Lower leg skin (tissue), 4 donors: Measurements from ENCODE around the gene EXO1. TPM values are rescaled to one million over a fixed set of nuclear protein-coding genes. Genes with fewer than 3 reads are reported as not detected.

Experiments used
- DNase-seq, 2 donors: peaks; one replicate each; pipeline ENCODE4 v3.0.0-alpha.2; 2019; ENCODE audit warnings: low spot score in 2 of 2
- H3K4me3 ChIP-seq: fragments of 200-600 bp; sonication (generic); 2 replicates; pipeline ENCODE4 v1.5.1; 2017; ENCODE audit warnings: mild to moderate bottlenecking, low read depth; ENCODE audit not compliant: poor library complexity, severe bottlenecking
- CTCF ChIP-seq, 3 donors: fragments of 450-650 bp; IDR thresholded peaks; one replicate each; pipeline ENCODE4 v1.5.1; 2016; ENCODE audit warnings: antibody characterized with exemption in 3 of 3, mild to moderate bottlenecking in 3 of 3, moderate library complexity in 2 of 3
- POLR2A ChIP-seq, 2 donors: fragments of 450-650 bp; IDR thresholded peaks; one replicate each; pipeline ENCODE4 v1.6.1; 2016 to 2017; ENCODE audit warnings: antibody characterized with exemption in 2 of 2, mild to moderate bottlenecking in 1 of 2, moderate library complexity in 1 of 2
- WGBS, 2 donors: methylation state at CpG; one replicate each; pipeline ENCODE4 v1.1.5; 2018; 5-methylcytosine and 5-hydroxymethylcytosine counted together
- intact Hi-C: fragments of 100-400 bp; cut with DNase I; formaldehyde crosslinking; loops from one replicate; pipeline ENCODE4 v1.15.0; 2023; ENCODE audit warnings: low total_unique reads
- total RNA-seq, 4 donors: library from RNA; depleted of rRNA; stranded (reverse); fragments of >200 nt; gene quantifications; one replicate each; pipeline ENCODE4 v1.1.0, GENCODE V29; 2016

Gene EXO1
- total RNA-seq, 4 donors from 2014 or later = 0.52 to 1.2 TPM; not detected in 2

GRCh38 chr1:241827264-241827663, 20.7 kb upstream of the EXO1 start:
- intact Hi-C loops = no loop called here
- no peak overlapping the region for H3K4me3 ChIP-seq
- DNase-seq = no peak
- TF ChIP-seq CTCF (IDR thresholded peaks at IDR 0.05) (no peak), POLR2A (IDR thresholded peaks at IDR 0.05) (no peak)
- WGBS, 2 donors = 77 to 80% methylated on average over 2 of the region's 2 CpGs

GRCh38 chr1:241828463-241829021, 19.5 kb upstream of the EXO1 start:
- H3K4me3 ChIP-seq = no peak overlapping the region
- intact Hi-C loops = no loop called here
- TF ChIP-seq CTCF (IDR thresholded peaks at IDR 0.05) = no peak
- no peak for TF ChIP-seq POLR2A (IDR thresholded peaks at IDR 0.05)
- 50 to 59% methylated on average over 3 of the region's 3 CpGs for WGBS, 2 donors
- no peak for DNase-seq

DNA sequence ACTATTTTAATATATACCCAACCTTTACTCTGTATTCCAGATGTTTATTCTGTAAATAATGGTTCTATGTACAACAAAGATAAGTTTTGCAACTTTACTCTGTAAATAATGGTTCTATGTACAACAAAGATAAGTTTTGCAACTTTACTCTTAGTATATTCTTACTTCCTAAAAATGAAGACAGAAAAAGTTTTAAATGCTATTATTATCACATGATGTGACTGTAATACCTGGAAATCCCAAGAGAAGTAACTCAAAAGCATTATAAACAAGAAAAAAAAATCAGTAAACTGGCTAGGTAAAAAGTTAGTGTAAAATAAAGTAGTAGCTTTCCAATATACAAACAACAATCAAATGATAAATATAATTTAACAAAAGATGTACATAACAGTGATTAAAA, 18.5 kb upstream of the EXO1 start:
- no peak overlapping the region for H3K4me3 ChIP-seq
- TF ChIP-seq CTCF (IDR thresholded peaks at IDR 0.05) (no peak), POLR2A (IDR thresholded peaks at IDR 0.05) (no peak)
- intact Hi-C loops = no loop called here
- no peak for DNase-seq

GRCh38 chr1:241834733-241835377, 13.1 kb upstream of the EXO1 start:
- no peak overlapping the region for H3K4me3 ChIP-seq
- intact Hi-C loops = loop anchor here (5.0 kb wide), 1 partner anchor 223 kb away; no protein-coding TSS in a partner anchor
- no peak for TF ChIP-seq POLR2A (IDR thresholded peaks at IDR 0.05)
- TF ChIP-seq CTCF (IDR thresholded peaks at IDR 0.05) = no peak
- DNase-seq = no peak
- WGBS, 2 donors = 0 to 4% methylated on average over 1 of the region's 1 CpG

- WGBS, 2 donors = 86 to 89% methylated on average over 2 of the region's 2 CpGs
Observed at GRCh38 chr1:241836941-241837340, 11.1 kb upstream of the EXO1 start.

More at GRCh38 chr1:241836941-241837340, 11.1 kb upstream of the EXO1 start:
- TF ChIP-seq POLR2A (IDR thresholded peaks at IDR 0.05) = no peak
- TF ChIP-seq CTCF (IDR thresholded peaks at IDR 0.05) = no peak
- DNase-seq = no peak
- intact Hi-C loops = no loop called here
- no peak overlapping the region for H3K4me3 ChIP-seq
